GM12872 (cell line): ENCODE data around the gene CUX1.

ENCODE experiments used
- CTCF ChIP-seq: IDR thresholded peaks from 3 replicates; pipeline ENCODE4 v1.5.1; 2011; ENCODE audit warnings: low read depth, mild to moderate bottlenecking, low read length, moderate library complexity; ENCODE audit not compliant: insufficient read depth

CUX1 gene

GRCh38 chr7:101823596-101823995 lies 6.2 kb downstream of the CUX1 start:
- no peak for TF ChIP-seq CTCF

- TF ChIP-seq CTCF: no peak
These were observed 7.0 kb downstream of the CUX1 start for GRCh38 chr7:101824440-101824839.

GRCh38 chr7:101826081-101826835 lies 8.8 kb downstream of the CUX1 start:
- no peak for TF ChIP-seq CTCF

- no peak for TF ChIP-seq CTCF
These were observed 11.0 kb downstream of the CUX1 start for GRCh38 chr7:101828301-101829020.

- TF ChIP-seq CTCF: no peak
These were observed 11.9 kb downstream of the CUX1 start for GRCh38 chr7:101829374-101829773.

GRCh38 chr7:101829821-101830220 lies 12.4 kb downstream of the CUX1 start:
- no peak for TF ChIP-seq CTCF

- no peak for TF ChIP-seq CTCF
These were observed 14.8 kb downstream of the CUX1 start for GRCh38 chr7:101832205-101832631.
